Mucosa of descending colon (tissue), 3 donors: ENCODE data around the gene MORN5. TPM values are rescaled to one million over a fixed set of nuclear protein-coding genes. Genes with fewer than 3 reads are reported as not detected.

Experiments used
- ATAC-seq: fragments of 200-7000 bp; cut with Tn5 transposase; one replicate; pipeline ENCODE4 v1.9.1; 2020; ENCODE audit warnings: mild to moderate bottlenecking, moderate library complexity
- DNase-seq, 3 donors: peaks; one replicate each; pipeline ENCODE4 v3.0.0-alpha.2; 2020
- H3K36me3 ChIP-seq: fragments of 200-600 bp; one replicate; pipeline ENCODE4 v1.8.0; 2021; ENCODE audit warnings: low read depth, mild to moderate bottlenecking
- H3K4me1 ChIP-seq: fragments of 200-600 bp; one replicate; pipeline ENCODE4 v1.8.0; 2021; ENCODE audit warnings: low read depth, mild to moderate bottlenecking
- H3K4me3 ChIP-seq: fragments of 200-600 bp; one replicate; pipeline ENCODE4 v1.8.0; 2021; ENCODE audit warnings: mild to moderate bottlenecking
- H3K9me3 ChIP-seq: fragments of 200-600 bp; one replicate; pipeline ENCODE4 v1.8.0; 2021; ENCODE audit warnings: mild to moderate bottlenecking
- CTCF ChIP-seq: fragments of 200-600 bp; IDR thresholded peaks from one replicate; pipeline ENCODE4 v1.8.0; 2022; ENCODE audit warnings: antibody characterized with exemption, mild to moderate bottlenecking
- intact Hi-C, 2 donors: fragments of 100-400 bp; cut with DNase I in 1 of 2; cut with micrococcal nuclease in 1 of 2; formaldehyde crosslinking; loops; one replicate each; pipeline versions ENCODE4 v1.11.0 to v1.11.1; 2022; cut with DNase I, micrococcal nuclease
- total RNA-seq, 3 donors: library from RNA; stranded (reverse); fragmentation: NEBNext Ultra II Directional in 2 of 3; extraction: Animal tissue kit (Norgen Biotek cat#: 25700) in 2 of 3; gene quantifications; one replicate each; pipeline versions ENCODE4 v1.2.1 to v1.2.4, GENCODE V29; 2021 to 2023
- donor health status: DM: no; HTN: no; CAD: no; lungs with moderate emphysema.
- donor health status: DM: no; HTN: no; CAD: no.
- donor health status: DM: no; HTN: yes; CAD: no.

Gene MORN5
- total RNA-seq, 3 donors from 2014 or later = 1.6 to 21.2 TPM; not detected in 1

- no peaks in the 10 kb centered on the region for H3K9me3 ChIP-seq
- H3K4me3 ChIP-seq = no peak overlapping the region
- ATAC-seq (no peak), DNase-seq (no peak)
- no peak for TF ChIP-seq CTCF
- intact Hi-C loops = no loop called here
- H3K4me1 ChIP-seq = no peaks in the 10 kb centered on the region
- no peaks in the 10 kb centered on the region for H3K36me3 ChIP-seq
Observed at GRCh38 chr9:122206118-122207046, 46.7 kb downstream of the MORN5 start.

GRCh38 chr9:122207096-122207495, 47.4 kb downstream of the MORN5 start:
- ATAC-seq (no peak), DNase-seq (no peak)
- H3K9me3 ChIP-seq = no peaks in the 10 kb centered on the region
- TF ChIP-seq CTCF = no peak
- no peak overlapping the region for H3K4me3 ChIP-seq
- H3K36me3 ChIP-seq = no peaks in the 10 kb centered on the region
- intact Hi-C loops = no loop called here
- no peaks in the 10 kb centered on the region for H3K4me1 ChIP-seq

- intact Hi-C loops = no loop called here
- Histone ChIP-seq H3K9me3 (no peaks in the 10 kb centered on the region), H3K4me1 (peaks cover 13% of the 10 kb centered on the region), H3K4me3 (no peak overlapping the region), H3K36me3 (no peaks in the 10 kb centered on the region)
- DNase-seq (no peak), ATAC-seq (no peak)
- TF ChIP-seq CTCF = no peak
Observed at GRCh38 chr9:122209451-122209850, 49.7 kb downstream of the MORN5 start.

GRCh38 chr9:122212473-122213004, 52.8 kb downstream of the MORN5 start:
- Histone ChIP-seq H3K9me3 (no peaks in the 10 kb centered on the region), H3K36me3 (no peaks in the 10 kb centered on the region), H3K4me1 (peaks cover 13% of the 10 kb centered on the region), H3K4me3 (no peak overlapping the region)
- no peak for ATAC-seq
- DNase-seq = no peak
- intact Hi-C loops = no loop called here
- no peak for TF ChIP-seq CTCF

GRCh38 chr9:122213102-122213588, 53.4 kb downstream of the MORN5 start:
- H3K4me3 ChIP-seq = no peak overlapping the region
- ATAC-seq (no peak), DNase-seq (no peak)
- intact Hi-C loops = no loop called here
- H3K9me3 ChIP-seq = no peaks in the 10 kb centered on the region
- H3K4me1 ChIP-seq = peaks cover 13% of the 10 kb centered on the region
- no peak for TF ChIP-seq CTCF
- no peaks in the 10 kb centered on the region for H3K36me3 ChIP-seq
